ENCODE data around the gene SOD2. TPM values are rescaled to one million over a fixed set of nuclear protein-coding genes. Genes with fewer than 3 reads are reported as not detected.
"Not testable (repeated sequence)": the region's sequence is repeated elsewhere in the genome, so short reads cannot be mapped to it uniquely, and the experiment has no call there.

Gene SOD2
- total RNA-seq, 1 experiment from 2014 or later, result 108 TPM

DNA sequence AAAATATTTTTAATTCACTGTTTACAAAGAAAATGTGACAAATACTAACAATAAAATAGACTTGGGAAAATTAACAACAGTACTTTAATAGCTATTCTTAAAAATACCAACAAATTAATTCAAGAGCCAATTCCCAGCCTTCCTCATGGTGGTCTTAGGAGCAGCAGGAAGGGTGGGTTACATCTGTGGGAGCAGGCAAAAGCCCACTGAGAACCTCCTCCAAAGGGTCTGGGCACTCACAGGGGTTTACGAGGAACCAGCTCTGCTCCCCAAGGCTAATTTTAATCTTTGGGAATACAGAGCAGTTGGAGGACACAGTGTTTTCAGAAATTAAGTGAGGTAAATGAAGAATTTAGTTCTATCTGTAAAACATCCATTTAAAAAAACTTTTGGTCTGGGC, 10.2 kb downstream of the SOD2 start:
- DNase-seq (ENCODE audit: low read depth), result no peak

DNA sequence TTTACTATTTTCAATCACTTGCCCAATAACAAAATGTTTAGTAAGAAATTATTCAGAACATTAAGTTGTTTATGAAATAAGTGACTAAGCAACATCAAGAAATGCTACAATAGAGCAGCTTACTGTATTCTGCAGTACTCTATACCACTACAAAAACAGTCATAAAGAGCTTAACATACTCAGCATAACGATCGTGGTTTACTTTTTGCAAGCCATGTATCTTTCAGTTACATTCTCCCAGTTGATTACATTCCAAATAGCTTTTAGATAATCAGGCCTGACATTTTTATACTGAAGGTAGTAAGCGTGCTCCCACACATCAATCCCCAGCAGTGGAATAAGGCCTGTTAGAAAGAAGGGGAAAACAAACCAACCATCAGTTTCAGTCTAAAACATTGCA, 10.7 kb downstream of the SOD2 start:
- no peak for DNase-seq (ENCODE audit: low read depth)

DNA sequence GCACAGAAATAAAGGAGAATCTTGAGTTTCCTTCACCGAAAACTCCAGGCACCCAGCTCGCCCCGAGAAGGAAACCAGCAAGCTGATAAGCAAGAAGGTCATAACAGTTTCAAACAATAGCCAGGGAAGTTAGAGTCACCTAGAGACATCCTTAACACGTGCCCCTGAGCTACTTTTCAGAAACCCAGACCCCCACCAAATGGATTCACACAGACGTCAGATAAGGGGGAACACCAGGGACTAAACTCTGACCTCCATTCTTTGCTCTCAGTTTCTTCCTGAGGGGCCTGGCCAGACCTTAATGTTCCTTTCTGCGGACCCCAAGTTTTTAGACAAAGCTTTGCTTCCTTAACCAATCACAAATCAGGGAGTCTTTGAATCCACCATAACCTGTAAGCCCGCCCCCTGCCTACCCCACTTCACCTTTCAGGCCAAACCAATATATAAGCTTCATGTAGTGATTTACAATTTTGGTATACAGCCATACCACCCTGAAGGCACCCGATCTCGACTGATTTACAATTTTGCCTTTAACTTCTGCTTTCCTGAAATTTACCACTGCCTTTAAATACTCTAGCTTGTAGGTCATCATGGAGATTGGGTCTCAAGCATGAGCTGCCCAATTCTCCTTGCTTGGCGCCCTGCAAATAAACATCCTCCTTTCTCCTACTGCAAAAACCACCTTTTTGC, 11.7 kb downstream of the SOD2 start:
- DNase-seq (ENCODE audit: low read depth), result no peak

DNA sequence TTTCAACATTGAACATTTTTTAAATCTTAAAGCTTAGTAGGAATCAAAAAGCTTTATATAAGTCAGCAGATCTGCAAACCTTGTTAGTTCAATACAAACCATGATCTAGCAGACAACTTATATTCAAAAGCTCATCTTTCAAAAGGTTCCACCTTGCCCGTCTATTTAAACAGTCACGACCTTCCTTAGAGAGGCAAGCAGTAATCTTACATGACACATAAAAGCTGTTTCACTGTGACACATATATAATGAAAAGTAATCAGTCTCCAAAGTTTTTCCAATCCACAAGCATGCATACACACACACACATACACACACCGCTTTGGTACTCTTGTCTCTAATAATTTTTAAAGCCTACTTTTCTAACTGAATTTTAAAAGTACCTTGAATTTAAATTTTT, 12.9 kb downstream of the SOD2 start:
- peak; percentile 3 for DNase-seq (ENCODE audit: low read depth)

DNA sequence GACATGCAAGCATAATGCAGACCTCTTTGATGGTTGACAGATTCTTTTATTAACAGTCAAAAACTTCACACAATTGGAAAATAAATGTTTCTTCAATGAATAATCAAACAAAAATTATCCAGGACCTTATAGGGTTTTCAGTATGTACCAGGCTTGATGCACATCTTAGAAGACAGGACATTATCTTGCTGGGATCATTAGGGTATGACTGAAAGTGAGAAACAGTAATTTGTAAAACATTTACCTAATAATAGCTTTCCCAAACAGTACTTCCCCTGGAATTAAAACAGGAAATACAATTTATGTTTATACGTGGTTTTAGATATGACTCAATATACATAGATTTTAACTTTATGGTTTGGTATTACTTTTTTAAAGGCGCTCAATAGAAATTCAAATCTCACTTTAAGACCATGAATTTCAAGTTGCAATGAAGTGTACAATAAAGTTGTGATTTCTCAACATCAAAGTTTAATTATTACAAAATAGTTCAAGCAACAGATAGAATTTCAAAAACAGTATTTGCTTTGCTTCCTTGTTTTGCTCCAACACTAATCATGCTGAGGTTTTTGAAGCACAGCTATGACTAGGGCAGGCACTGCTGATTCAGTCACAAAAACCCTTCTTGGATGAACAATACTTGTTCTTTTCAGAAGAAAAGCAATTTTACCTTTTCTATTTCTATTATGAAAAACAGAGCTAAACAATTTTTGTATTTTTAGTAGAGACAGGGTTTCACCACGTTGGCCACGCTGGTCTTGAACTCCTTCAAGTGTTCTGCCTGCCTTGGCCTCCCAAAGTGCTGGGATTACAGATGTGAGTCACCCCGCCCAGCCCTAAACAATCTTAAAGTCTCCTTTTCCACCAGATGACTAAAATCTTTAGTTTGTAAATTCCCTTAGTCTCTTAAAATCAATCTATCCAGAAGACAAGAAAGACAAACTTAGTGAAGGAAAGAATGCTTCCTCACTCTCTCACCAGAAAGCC, 13.7 kb downstream of the SOD2 start:
- peak; percentile 48 for DNase-seq (ENCODE audit: low read depth)

DNA sequence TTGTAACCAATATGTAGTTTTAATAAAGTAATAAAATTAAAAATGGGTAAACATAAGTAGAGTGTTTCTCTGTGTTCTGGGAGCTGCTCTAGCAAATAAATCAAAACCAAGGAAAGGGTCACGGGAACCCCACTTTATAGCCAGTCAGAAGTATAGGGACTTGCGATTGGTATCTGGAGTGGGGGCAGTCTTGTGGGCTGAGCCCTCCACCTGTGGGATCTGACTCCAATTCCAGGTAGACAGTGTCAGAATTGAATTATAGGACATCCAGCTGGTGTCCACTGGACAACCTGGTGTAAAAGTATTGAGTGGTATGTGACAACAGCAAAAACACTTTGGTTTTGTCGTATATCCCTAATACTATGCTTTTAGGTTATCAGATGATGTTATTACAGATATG, 14.5 kb downstream of the SOD2 start:
- DNase-seq (ENCODE audit: low read depth), result no peak

DNA sequence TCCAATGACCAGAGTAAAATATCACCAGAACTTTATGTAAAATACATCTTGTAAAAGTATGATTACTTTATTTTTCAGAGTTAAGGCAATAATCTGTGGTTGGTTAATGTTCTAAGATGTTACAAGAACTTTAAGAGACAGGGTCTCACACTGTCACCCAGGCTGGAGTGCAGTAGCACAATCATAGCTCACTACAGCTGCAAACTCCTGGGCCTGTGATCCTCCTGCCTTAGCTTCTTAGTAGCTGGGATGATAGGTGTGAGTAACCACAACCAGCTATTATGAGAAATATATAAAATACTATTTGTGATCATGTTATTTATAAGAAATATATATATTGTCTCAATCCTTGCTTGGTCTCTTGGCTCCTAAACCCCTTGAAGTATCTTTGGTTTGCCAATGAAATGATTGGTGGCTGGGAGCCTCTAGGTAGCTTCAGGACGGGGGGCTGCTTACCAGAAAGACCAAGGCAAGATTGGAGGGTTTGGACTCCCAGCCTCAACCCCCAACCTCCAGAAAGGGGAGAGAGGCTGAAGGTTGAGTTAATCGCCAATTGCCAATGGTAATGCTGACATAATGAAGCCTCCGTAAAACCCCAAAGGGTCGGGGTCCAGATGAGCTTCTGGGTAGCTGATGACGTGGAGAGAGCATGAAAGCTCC, 15.4 kb downstream of the SOD2 start:
- no peak for DNase-seq (ENCODE audit: low read depth)

DNA sequence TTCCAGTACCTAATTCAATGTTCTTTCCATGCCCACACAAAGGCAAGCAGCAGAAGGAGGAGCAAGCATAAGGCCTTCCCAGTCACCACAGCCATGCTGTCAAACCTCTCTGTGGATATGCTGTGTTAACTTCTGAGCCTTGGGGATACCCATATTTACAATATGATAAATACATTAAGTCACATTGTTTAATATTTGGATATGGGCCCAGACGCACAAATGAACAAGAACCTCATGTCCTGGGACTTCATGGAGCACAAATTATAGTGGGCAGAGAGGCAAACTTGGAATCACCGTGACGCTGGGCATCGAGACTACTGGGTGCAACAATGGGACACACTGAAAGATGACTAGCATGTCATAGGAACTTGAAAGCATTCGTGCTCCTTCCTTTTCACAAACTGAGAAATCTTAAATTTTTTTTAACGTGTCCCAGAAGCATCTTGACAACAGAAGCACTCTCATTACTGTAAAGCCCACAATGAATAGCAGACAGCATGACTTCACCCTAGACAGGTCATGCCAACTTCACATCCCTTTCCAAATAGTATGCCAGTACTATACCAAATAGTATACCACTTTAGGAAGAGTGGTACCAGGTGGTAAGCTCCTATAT, 16.0 kb downstream of the SOD2 start:
- no peak for DNase-seq (ENCODE audit: low read depth)

DNA sequence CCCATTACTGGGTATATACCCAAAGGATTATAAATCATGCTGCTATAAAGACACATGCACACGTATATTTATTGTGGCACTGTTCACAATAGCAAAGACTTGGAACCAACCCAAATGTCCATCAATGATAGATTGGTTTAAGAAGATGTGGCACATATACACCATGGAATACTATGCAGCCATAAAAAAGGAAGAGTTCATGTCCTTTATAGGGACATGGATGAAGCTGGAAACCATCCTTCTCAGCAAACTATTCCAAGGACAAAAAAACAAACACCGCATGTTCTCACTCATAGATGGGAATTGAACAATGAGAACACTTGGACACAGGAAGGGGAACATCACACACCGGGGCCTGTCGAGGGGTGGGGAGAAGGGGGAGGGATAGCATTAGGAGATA, 16.8 kb downstream of the SOD2 start:
- DNase-seq (ENCODE audit: low read depth), result not testable (repeated sequence)

DNA sequence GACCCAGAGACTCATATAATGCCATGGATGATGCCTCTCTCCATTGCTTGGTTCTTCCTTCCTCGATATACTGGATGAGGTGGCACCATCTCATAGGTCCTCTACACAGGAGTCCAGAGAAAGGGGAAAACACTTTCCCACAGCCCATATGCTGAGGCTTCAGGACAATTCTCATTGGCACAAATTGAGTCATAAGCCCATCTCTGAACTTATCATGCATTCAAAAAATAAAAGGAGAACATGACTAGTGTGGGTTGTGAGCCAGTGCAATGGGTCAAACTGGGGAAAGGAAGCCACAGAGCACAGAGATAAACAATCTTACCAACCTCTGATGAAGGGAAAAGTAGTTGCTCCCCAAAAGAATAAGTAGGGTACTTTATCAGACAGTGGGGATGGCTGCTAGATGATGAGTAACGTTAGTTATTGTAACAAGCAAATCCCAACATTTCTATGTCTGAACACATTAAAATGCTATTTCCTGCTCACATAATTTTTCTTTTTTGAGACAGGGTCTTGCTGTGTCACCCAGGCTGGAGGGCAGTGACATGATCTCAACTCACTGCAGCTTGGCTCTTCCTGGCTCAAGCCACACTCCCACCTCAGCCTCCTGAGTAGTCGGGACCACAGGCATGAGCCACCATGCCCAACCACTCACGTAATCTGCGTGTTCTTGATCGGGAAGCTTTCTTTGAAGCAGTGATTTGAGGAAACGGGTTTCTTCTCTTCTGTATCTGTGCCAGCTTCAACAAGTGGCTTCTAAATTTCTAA, 27.0 kb downstream of the SOD2 start:
- DNase-seq (ENCODE audit: low read depth), result no peak

DNA sequence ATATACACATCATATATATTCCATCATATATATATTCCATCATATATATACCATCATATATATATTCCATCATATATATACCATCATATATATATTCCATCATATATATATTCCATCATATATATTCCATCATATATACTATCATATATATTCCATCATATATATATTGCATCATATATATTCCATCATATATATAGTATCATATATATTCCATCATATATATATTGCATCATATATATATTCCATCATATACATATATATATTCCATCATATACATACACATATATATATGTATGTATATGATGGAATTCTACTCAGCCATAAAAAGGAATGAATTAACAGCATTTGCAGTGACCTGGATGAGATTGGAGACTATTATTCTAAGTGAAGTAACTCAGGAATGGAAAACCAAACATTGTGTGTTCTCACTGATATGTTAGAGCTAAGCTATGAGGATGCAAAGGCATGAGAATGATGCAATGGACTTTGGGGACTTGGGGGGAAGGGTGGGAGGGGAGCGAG, 29.6 kb downstream of the SOD2 start:
- DNase-seq (ENCODE audit: low read depth), result not testable (repeated sequence)

DNA sequence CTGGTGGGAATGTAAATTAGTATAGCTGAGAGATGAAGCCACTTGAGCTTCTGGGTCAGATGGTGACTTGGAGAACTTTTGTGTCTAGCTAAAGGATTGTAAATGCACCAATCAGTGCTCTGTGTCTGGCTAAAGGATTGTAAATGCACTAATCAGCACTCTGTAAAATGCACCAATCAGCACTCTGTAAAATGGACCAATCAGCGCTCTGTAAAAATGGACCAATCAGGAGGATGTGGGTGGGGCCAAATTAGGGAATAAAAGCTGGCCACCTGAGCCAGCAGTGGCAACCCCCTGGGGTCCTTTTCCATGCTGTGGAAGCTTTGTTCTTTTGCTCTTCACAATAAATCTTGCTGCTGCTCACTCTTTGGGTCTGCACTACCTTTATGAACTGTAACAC, 31.1 kb downstream of the SOD2 start:
- DNase-seq (ENCODE audit: low read depth), result not testable (repeated sequence)

DNA sequence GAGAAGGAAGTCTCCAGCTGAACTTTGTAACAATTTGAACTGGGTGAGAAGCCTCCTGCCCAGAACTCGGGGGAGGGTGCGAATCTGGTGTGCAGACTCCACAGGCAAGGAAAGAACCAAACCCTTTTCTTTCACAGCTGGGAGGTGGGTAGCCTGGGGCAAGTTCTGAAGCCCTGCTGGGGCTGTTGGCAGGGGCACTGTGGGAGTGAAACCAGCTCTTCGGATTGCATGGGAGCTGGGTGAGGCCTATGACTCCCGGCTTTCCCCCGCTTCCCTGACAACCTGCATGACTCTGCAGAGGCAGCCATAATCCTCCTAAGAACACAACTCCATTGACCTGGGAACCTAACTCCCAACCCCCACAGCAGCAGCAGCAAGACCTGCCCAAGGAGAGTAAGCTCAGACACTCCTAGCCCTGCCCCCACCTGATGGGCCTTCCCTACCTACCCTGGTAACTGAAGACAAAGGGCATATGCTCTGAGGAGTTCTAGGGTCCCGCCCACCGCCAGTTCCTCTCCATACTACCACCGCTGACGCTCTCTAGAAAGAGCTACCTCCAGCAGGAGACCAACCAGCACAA, 37.5 kb downstream of the SOD2 start:
- DNase-seq (ENCODE audit: low read depth), result no peak

DNA sequence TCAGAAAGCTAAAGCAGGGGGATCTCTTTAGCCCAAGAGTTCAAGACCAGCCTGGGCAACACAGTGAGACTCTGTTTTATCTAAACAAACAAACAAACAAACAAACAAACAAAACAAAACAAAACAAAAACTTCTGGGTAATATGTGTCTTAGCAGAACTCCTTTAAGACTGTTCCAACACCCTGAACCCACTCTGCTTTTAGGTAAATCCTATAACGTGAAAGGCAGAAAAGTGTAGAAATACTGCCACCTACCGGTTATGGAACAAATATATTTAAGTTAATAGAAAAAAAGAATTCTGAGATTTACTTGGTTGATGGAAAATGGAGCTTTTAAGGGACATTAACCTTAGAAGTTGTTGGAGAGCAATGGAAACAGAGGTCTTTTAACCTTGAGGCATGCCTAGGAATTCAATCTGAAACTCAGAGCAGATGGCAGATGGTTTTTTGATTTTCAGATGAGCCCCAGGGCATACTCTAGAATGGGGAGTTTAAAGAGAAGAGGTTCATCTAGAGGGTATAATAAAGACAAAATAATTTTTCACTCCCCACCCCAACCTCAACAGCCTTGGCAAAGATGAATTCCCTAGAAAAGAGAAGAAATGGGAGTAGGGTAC, 38.5 kb downstream of the SOD2 start:
- DNase-seq (ENCODE audit: low read depth), result peak; percentile 65

DNA sequence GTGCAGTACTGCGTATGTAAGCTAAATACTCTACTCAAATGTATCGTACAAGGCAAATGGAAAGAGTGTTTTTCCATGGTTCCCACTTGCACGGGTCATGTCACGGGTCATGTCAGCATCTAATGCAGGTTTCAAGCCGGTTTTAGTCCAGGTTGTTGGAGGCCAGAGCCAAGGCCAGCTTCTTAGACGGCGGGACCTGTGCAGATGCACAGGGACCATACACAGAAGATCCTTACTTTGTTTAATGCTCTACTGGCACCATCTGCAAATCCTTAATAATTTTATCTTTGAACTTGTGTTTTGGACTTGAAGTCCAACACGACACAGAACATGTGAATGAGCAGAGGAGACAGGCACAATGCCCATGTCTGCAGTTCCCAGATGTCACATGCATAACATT, 42.7 kb downstream of the SOD2 start:
- no peak for DNase-seq (ENCODE audit: low read depth)

DNA sequence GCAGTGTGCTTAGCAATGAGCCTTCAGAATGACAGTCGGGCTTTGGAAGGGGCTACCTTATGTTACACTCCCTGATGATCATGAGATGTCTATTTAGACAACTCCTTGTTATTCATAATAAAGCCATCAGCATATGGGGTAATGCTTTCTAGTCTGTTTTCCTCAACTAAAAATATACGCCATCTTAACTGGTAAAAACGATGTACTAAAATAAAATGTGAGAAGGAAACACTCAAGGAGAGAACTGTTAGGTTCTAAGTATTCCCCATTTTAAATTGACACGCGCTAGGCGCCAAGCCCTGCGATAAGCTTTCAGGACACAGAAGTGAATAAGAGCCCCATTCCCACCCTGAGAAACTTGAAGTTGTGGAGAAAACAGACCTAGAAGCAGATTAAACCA, 43.6 kb downstream of the SOD2 start:
- DNase-seq (ENCODE audit: low read depth), result no peak

DNA sequence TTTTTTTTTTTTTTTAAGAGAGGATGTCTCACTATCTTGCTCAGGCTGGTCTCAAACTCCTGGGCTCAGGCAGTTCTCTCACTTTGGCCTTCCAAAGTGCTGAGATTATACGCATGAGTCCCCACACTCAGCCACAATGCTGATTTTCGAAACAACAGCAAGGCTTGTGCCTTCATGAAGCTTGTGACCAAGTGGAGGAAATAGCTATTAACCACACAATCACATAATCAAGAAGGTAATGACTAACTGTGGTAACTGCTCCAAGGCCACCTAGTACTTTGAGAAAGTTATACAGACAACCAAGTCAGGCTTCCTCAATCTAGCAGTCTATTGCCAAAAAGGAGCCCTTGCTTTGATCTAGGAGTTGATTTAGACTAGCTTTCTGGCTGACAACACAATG, 46.3 kb downstream of the SOD2 start:
- DNase-seq (ENCODE audit: low read depth), result peak; percentile 75

DNA sequence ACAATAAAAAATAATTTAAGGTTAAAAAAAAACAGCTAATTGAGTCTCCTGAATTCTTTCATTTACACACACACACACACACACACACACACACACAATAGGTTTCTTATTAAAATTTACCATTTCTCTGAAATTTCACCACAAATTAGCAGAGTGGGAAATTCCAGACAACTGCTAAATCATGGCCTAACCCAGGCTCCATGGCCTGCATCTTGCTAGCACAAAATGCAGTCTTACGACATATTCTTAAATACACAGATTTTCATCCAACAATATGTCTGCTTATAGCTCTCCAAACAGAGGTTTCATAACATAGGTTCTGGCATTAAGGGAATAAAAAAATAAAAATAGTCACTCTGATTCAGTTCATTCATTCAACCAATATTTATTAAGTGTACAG, 46.9 kb downstream of the SOD2 start:
- DNase-seq (ENCODE audit: low read depth), result no peak

DNA sequence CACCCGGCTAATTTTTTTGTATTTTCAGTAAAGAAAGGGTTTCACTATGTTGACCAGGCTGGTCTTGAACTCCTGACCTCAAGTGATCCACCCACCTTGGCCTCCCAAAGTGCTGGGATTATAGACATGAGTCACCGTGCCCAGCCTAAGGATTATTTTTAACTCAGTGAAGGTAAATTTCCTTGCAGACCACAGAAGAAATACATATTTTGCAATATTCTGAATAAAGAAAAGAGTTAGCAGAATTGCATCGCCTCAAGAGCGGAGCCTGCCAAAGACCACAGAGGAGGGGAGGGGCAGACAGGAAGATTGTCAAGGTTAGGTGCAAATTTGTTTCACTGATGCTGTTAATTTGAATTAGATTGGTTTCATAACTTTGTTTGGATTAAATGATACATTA, 47.4 kb downstream of the SOD2 start:
- DNase-seq (ENCODE audit: low read depth), result peak; percentile 15

Measured in M059J (cell line).